GM23338 (cell line): Measurements from ENCODE around the gene THBS2. TPM values are rescaled to one million over a fixed set of nuclear protein-coding genes. Genes with fewer than 3 reads are reported as not detected.

Experiments used
- ATAC-seq: fragments of 200-7000 bp; cut with Tn5 transposase; 3 replicates; pipeline ENCODE4 v1.9.1; 2020
- DNase-seq: peaks from one replicate; pipeline ENCODE4 v3.0.0-alpha.2; 2015; ENCODE audit warnings: low spot score
- H2AFZ ChIP-seq: fragments of 200-600 bp; sonication (generic); 2 replicates; pipeline ENCODE4 v1.8.0; 2016; ENCODE audit warnings: antibody characterized with exemption, mild to moderate bottlenecking, moderate library complexity
- H3F3A ChIP-seq: fragments of 200-600 bp; sonication (generic); replicated peaks from 2 replicates; pipeline ENCODE4 v1.8.0; 2017; ENCODE audit warnings: antibody characterized with exemption, mixed run types, low read depth
- H3K27ac ChIP-seq: fragments of 200-600 bp; sonication (generic); 2 replicates; pipeline ENCODE4 v1.6.1; 2016; ENCODE audit warnings: low read depth
- H3K27me3 ChIP-seq: fragments of 200-600 bp; sonication (generic); 2 replicates; pipeline ENCODE4 v1.8.0; 2016; ENCODE audit warnings: mild to moderate bottlenecking, mixed run types, moderate library complexity; ENCODE audit not compliant: insufficient read depth
- H3K36me3 ChIP-seq: fragments of 200-600 bp; sonication (generic); 2 replicates; pipeline ENCODE4 v1.8.0; 2016; ENCODE audit warnings: mild to moderate bottlenecking; ENCODE audit not compliant: insufficient read depth
- H3K4me1 ChIP-seq: fragments of 200-600 bp; sonication (generic); 2 replicates; pipeline ENCODE4 v1.8.0; 2016; ENCODE audit warnings: mild to moderate bottlenecking, moderate library complexity; ENCODE audit not compliant: insufficient read depth
- H3K4me2 ChIP-seq: fragments of 200-600 bp; sonication (generic); 2 replicates; pipeline ENCODE4 v1.7.1; 2017; ENCODE audit warnings: mixed run types
- H3K4me3 ChIP-seq: fragments of 200-600 bp; sonication (generic); 2 replicates; pipeline ENCODE4 v1.6.1; 2016; ENCODE audit warnings: mixed run types
- H3K79me2 ChIP-seq: fragments of 200-600 bp; sonication (generic); replicated peaks from 2 replicates; pipeline ENCODE4 v1.8.0; 2017; ENCODE audit warnings: mild to moderate bottlenecking; ENCODE audit not compliant: insufficient read depth
- H3K9me2 ChIP-seq: fragments of 200-600 bp; sonication (generic); 2 replicates; pipeline ENCODE4 v1.8.0; 2017; ENCODE audit not compliant: insufficient read depth
- H4K20me1 ChIP-seq: fragments of 200-600 bp; sonication (generic); replicated peaks from 2 replicates; pipeline ENCODE4 v1.8.0; 2017; ENCODE audit warnings: mild to moderate bottlenecking; ENCODE audit not compliant: insufficient read depth
- H3K27ac Mint-ChIP-seq: 2 replicates; pipeline ENCODE4 v1.8.0; 2020; ENCODE audit warnings: inconsistent platforms, mild to moderate bottlenecking, moderate library complexity, mixed read lengths
- H3K27me3 Mint-ChIP-seq: 3 replicates; pipeline ENCODE4 v1.8.0; 2022; ENCODE audit warnings: low read depth, mild to moderate bottlenecking, moderate library complexity, mixed read lengths, inconsistent platforms; ENCODE audit not compliant: insufficient read depth, poor library complexity
- H3K36me3 Mint-ChIP-seq: 3 replicates; pipeline ENCODE4 v1.8.0; 2021; ENCODE audit warnings: low read depth, mild to moderate bottlenecking, inconsistent platforms, moderate library complexity, mixed read lengths
- H3K4me1 Mint-ChIP-seq: 3 replicates; pipeline ENCODE4 v1.8.0; 2020; ENCODE audit warnings: mild to moderate bottlenecking, inconsistent platforms, mixed read lengths
- H3K4me3 Mint-ChIP-seq: 3 replicates; pipeline ENCODE4 v1.8.0; 2021; ENCODE audit warnings: moderate library complexity, mild to moderate bottlenecking, inconsistent platforms, mixed read lengths
- H3K9me3 Mint-ChIP-seq: 3 replicates; pipeline ENCODE4 v1.8.0; 2020; ENCODE audit warnings: moderate library complexity, mild to moderate bottlenecking, inconsistent platforms, mixed read lengths
- CREB1 ChIP-seq: fragments of 250-450 bp; sonication (Bioruptor Pico); IDR thresholded peaks from 2 replicates; pipeline ENCODE4 v1.5.0; 2020; ENCODE audit warnings: low read depth, mild to moderate bottlenecking, moderate library complexity
- EZH2 ChIP-seq: fragments of 200-600 bp; sonication (generic); IDR thresholded peaks from one replicate; pipeline ENCODE4 v1.8.0; 2017; ENCODE audit warnings: antibody characterized with exemption, mild to moderate bottlenecking, low read depth; ENCODE audit not compliant: unreplicated experiment
- EZH2phosphoT487 ChIP-seq: fragments of 200-600 bp; sonication (generic); IDR thresholded peaks from one replicate; pipeline ENCODE4 v1.8.1; 2018; ENCODE audit warnings: antibody characterized with exemption; ENCODE audit not compliant: unreplicated experiment
- JUNB ChIP-seq: IDR thresholded peaks from one replicate; pipeline ENCODE4 v1.6.1; 2016; ENCODE audit warnings: antibody characterized with exemption; ENCODE audit not compliant: unreplicated experiment
- NANOG ChIP-seq: IDR thresholded peaks from 2 replicates; pipeline ENCODE4 v1.6.1; 2016; ENCODE audit warnings: antibody characterized with exemption, borderline replicate concordance
- POLR2AphosphoS5 ChIP-seq: IDR thresholded peaks from 2 replicates; pipeline ENCODE4 v1.6.1; 2016; ENCODE audit warnings: antibody characterized with exemption, low read depth
- STAT1 ChIP-seq: IDR thresholded peaks from one replicate; pipeline ENCODE4 v1.6.1; 2016; ENCODE audit warnings: antibody characterized with exemption; ENCODE audit not compliant: unreplicated experiment
- ZNF114 ChIP-seq: fragments of 250-450 bp; sonication (Bioruptor Pico); IDR thresholded peaks from 2 replicates; pipeline ENCODE4 v1.5.0; 2020; ENCODE audit warnings: mild to moderate bottlenecking, moderate library complexity
- ZNF331 ChIP-seq: fragments of 250-450 bp; sonication (Bioruptor Pico); IDR thresholded peaks from 2 replicates; pipeline ENCODE4 v1.5.0; 2020; ENCODE audit warnings: low read depth, mild to moderate bottlenecking, moderate library complexity
- polyA plus RNA-seq: library from polyadenylated mRNA; unstranded; fragments of >200 nt; fragmentation: Nextera tagmentation; extraction: Ambion mirVana; gene quantifications from 2 replicates; pipeline ENCODE4 v1.2.1, GENCODE V29; 2016
- total RNA-seq: library from RNA; depleted of rRNA; stranded (reverse); fragments of >200 nt; shearing (Covaris generic); gene quantifications from 2 replicates; pipeline ENCODE4 v1.2.3, GENCODE V29; 2014
- TF ChIP-seq, protein P1 (sequence below): IDR thresholded peaks from one replicate; pipeline ENCODE4 v1.6.1; 2018; ENCODE audit warnings: antibody characterized with exemption; ENCODE audit not compliant: unreplicated experiment
- TF ChIP-seq, protein P2 (sequence below): IDR thresholded peaks from 2 replicates; pipeline ENCODE4 v1.6.1; 2016; ENCODE audit warnings: antibody characterized with exemption

Gene THBS2
- total and polyA plus RNA-seq, 2 experiments from 2014 or later: 7.9 to 44.7 TPM

DNA sequence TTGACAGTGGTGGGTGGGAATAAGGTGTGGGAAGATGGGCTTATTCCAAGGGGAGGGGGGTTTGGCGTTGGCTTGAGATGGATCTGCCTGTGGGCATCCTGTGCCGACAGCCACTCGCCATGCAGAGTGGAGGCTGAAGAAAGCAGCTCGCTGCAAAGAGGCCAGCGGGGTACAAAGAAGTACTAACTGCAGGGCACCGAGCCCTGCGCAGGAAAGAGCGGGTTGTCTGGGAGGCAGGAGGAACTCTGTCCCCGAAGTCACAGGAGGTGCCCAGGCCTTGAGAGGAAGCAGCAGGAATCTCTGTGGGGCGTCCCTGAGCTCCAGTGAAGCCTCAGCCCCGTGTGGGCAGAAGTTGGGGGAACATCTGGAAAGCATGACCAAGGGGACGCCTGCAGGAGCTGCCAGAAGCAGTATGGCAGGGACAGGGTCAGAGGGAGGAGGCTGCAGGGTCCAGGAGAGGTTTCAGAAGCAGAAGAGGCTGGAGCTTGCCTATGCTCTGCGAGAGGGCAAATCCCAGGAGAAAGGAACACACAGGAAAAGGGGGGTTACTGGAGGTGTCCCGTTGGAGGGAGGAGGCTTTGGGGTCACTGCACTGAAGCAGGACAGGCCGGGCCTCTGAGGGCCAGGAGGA, 77.2 kb downstream of the THBS2 start:
- Mint-ChIP-seq H3K27me3 (peaks cover 5% of the 10 kb centered on the region), H3K4me1 (peaks cover 4% of the 10 kb centered on the region), H3K4me3 (no peak overlapping the region), H3K36me3 (no peaks in the 10 kb centered on the region), H3K9me3 (peaks cover 13% of the 10 kb centered on the region; the same call in 2 of the 3 replicates), H3K27ac (no peak overlapping the region)
- H3K27me3 ChIP-seq: no peaks in the 10 kb centered on the region
- no peaks in the 10 kb centered on the region for H4K20me1 ChIP-seq
- TF ChIP-seq JUNB (no peak), CREB1 (no peak), ZNF114 (CRISPR knock-in tag) (no peak), EZH2phosphoT487 (no peak), EZH2 (no peak), STAT1 (no peak), ZNF331 (CRISPR knock-in tag) (no peak)
- TF ChIP-seq, protein P1, sequence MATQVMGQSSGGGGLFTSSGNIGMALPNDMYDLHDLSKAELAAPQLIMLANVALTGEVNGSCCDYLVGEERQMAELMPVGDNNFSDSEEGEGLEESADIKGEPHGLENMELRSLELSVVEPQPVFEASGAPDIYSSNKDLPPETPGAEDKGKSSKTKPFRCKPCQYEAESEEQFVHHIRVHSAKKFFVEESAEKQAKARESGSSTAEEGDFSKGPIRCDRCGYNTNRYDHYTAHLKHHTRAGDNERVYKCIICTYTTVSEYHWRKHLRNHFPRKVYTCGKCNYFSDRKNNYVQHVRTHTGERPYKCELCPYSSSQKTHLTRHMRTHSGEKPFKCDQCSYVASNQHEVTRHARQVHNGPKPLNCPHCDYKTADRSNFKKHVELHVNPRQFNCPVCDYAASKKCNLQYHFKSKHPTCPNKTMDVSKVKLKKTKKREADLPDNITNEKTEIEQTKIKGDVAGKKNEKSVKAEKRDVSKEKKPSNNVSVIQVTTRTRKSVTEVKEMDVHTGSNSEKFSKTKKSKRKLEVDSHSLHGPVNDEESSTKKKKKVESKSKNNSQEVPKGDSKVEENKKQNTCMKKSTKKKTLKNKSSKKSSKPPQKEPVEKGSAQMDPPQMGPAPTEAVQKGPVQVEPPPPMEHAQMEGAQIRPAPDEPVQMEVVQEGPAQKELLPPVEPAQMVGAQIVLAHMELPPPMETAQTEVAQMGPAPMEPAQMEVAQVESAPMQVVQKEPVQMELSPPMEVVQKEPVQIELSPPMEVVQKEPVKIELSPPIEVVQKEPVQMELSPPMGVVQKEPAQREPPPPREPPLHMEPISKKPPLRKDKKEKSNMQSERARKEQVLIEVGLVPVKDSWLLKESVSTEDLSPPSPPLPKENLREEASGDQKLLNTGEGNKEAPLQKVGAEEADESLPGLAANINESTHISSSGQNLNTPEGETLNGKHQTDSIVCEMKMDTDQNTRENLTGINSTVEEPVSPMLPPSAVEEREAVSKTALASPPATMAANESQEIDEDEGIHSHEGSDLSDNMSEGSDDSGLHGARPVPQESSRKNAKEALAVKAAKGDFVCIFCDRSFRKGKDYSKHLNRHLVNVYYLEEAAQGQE: no peak
- no peaks in the 10 kb centered on the region for H3K4me1 ChIP-seq
- no peak overlapping the region for H3K4me3 ChIP-seq
- ATAC-seq (no peak), DNase-seq (no peak)
- no peaks in the 10 kb centered on the region for H3F3A ChIP-seq
- H3K9me2 ChIP-seq: no peaks in the 10 kb centered on the region
- H3K36me3 ChIP-seq: no peaks in the 10 kb centered on the region
- no peak overlapping the region for H3K27ac ChIP-seq
- no peaks in the 10 kb centered on the region for H3K79me2 ChIP-seq
- H3K4me2 ChIP-seq: no peak overlapping the region
- no peak overlapping the region for H2AFZ ChIP-seq

DNA sequence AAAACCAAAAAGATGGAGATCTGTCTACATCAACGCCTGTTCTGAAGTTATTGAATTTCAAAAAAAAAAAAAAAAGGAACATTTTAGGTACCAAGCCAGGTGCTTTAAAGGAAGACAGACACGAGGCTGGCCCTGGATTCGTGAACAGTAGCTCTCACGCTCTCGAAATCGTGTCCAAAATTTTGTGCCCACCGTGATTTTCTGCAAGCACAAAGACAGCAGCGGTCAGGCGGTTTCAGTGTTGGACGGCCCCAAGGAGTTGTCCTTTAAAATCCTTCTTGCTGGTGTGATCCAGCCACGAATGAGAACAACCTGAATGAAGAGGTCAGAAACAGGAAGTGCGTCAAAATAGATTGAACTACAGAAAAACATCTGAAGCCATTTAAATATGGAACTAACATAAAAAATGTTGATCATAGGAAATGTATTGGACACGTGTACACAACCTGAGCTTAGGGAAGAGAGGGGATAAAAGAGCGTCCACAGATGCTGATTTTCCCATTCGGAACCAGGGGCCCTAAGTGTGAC, 78.2 kb downstream of the THBS2 start:
- H3K27ac Mint-ChIP-seq: no peak overlapping the region
- H3K27me3 ChIP-seq: no peaks in the 10 kb centered on the region
- H2AFZ ChIP-seq: peak overlapping the region; percentile 61; the same call in 1 of the 2 replicates
- H3K36me3 Mint-ChIP-seq: no peaks in the 10 kb centered on the region
- no peak for DNase-seq
- ATAC-seq: no peak
- H3K27me3 Mint-ChIP-seq: peaks cover 5% of the 10 kb centered on the region
- no peak overlapping the region for H3K27ac ChIP-seq
- no peaks in the 10 kb centered on the region for H4K20me1 ChIP-seq
- no peaks in the 10 kb centered on the region for H3F3A ChIP-seq
- H3K4me3 Mint-ChIP-seq: no peak overlapping the region
- H3K36me3 ChIP-seq: no peaks in the 10 kb centered on the region
- H3K4me2 ChIP-seq: no peak overlapping the region
- H3K4me1 Mint-ChIP-seq: peaks cover 4% of the 10 kb centered on the region
- no peaks in the 10 kb centered on the region for H3K4me1 ChIP-seq
- H3K79me2 ChIP-seq: no peaks in the 10 kb centered on the region
- no peak overlapping the region for H3K4me3 ChIP-seq
- peaks cover 6% of the 10 kb centered on the region; the same call in 1 of the 3 replicates for H3K9me3 Mint-ChIP-seq
- H3K9me2 ChIP-seq: no peaks in the 10 kb centered on the region
- TF ChIP-seq ZNF331 (CRISPR knock-in tag) (no peak), EZH2 (no peak), CREB1 (no peak), STAT1 (no peak), POLR2AphosphoS5 (no peak), ZNF114 (CRISPR knock-in tag) (no peak), EZH2phosphoT487 (no peak), NANOG (no peak), JUNB (no peak)
- TF ChIP-seq, protein P1: no peak
- TF ChIP-seq, protein P2, sequence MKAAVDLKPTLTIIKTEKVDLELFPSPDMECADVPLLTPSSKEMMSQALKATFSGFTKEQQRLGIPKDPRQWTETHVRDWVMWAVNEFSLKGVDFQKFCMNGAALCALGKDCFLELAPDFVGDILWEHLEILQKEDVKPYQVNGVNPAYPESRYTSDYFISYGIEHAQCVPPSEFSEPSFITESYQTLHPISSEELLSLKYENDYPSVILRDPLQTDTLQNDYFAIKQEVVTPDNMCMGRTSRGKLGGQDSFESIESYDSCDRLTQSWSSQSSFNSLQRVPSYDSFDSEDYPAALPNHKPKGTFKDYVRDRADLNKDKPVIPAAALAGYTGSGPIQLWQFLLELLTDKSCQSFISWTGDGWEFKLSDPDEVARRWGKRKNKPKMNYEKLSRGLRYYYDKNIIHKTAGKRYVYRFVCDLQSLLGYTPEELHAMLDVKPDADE: no peak
